HepG2 (cell line): ENCODE results near the gene ZFHX3. TPM values are rescaled to one million over a fixed set of nuclear protein-coding genes. Genes with fewer than 3 reads are reported as not detected.

Experiments used
- ATF7-NPFF ChIP-seq: sonication (generic); formaldehyde crosslinking; IDR thresholded peaks from 2 replicates; pipeline ENCODE4 v1.8.1; 2023; ENCODE audit warnings: mild to moderate bottlenecking, low read depth, missing genetic modification reagents, moderate library complexity
- BCL6 ChIP-seq: IDR thresholded peaks from 2 replicates; pipeline ENCODE4 v1.6.1; 2016; ENCODE audit warnings: missing genetic modification reagents, missing compliant biosample characterization
- ELF1 ChIP-seq: sonication (generic); formaldehyde crosslinking; IDR thresholded peaks from 2 replicates; pipeline ENCODE4 v1.4.0; 2020; ENCODE audit warnings: missing genetic modification reagents
- GATAD1 ChIP-seq: IDR thresholded peaks from 2 replicates; pipeline ENCODE4 v1.6.1; 2016; ENCODE audit warnings: missing genetic modification reagents, missing compliant biosample characterization
- HHEX ChIP-seq: IDR thresholded peaks from 2 replicates; pipeline ENCODE4 v1.6.1; 2016; ENCODE audit warnings: control low read depth
- HNRNPLL ChIP-seq: fragments of 200-400 bp; formaldehyde crosslinking; IDR thresholded peaks from 2 replicates; pipeline ENCODE4 v1.6.1; 2017; ENCODE audit warnings: mild to moderate bottlenecking, low read depth, low read length; ENCODE audit not compliant: poor library complexity, severe bottlenecking
- HOXA9 ChIP-seq: sonication (generic); formaldehyde crosslinking; IDR thresholded peaks from 2 replicates; pipeline ENCODE4 v1.8.1; 2022; ENCODE audit warnings: missing genetic modification reagents, mild to moderate bottlenecking, moderate library complexity, borderline replicate concordance
- JUNB ChIP-seq: sonication (generic); formaldehyde crosslinking; IDR thresholded peaks from 2 replicates; pipeline ENCODE4 v1.8.0; 2022; ENCODE audit warnings: missing genetic modification reagents, mild to moderate bottlenecking, borderline replicate concordance
- MED1 ChIP-seq: sonication (generic); formaldehyde crosslinking; IDR thresholded peaks from 2 replicates; pipeline ENCODE4 v1.4.0; 2020; ENCODE audit warnings: missing genetic modification reagents
- NCOR1 ChIP-seq: fragments of 200-600 bp; sonication (generic); IDR thresholded peaks from 2 replicates; pipeline ENCODE4 v1.7.0; 2017; ENCODE audit warnings: antibody characterized with exemption, low read length, borderline replicate concordance
- NKX3-1 ChIP-seq: sonication (generic); formaldehyde crosslinking; IDR thresholded peaks from 2 replicates; pipeline ENCODE4 v1.5.0; 2020; ENCODE audit warnings: missing genetic modification reagents
- RELA ChIP-seq: sonication (generic); formaldehyde crosslinking; IDR thresholded peaks from 2 replicates; pipeline ENCODE4 v1.4.0; 2020; ENCODE audit warnings: missing genetic modification reagents
- RFX5 ChIP-seq: IDR thresholded peaks from 2 replicates; pipeline ENCODE4 v1.6.1; 2011; ENCODE audit warnings: low read depth, low read length, improper control_type of control experiment
- SRSF9 ChIP-seq: fragments of 200-400 bp; formaldehyde crosslinking; IDR thresholded peaks from 2 replicates; pipeline ENCODE4 v1.6.1; 2018; ENCODE audit warnings: borderline replicate concordance, mild to moderate bottlenecking, low read depth, low read length; ENCODE audit not compliant: insufficient read depth, poor library complexity, severe bottlenecking
- TAF1 ChIP-seq: sonication (generic); formaldehyde crosslinking; IDR thresholded peaks from 2 replicates; pipeline ENCODE4 v1.4.0; 2020; ENCODE audit warnings: missing genetic modification reagents
- TARDBP ChIP-seq: sonication (generic); formaldehyde crosslinking; IDR thresholded peaks from 2 replicates; pipeline ENCODE4 v1.8.0; 2022; ENCODE audit warnings: mild to moderate bottlenecking, missing genetic modification reagents
- TBP ChIP-seq: sonication (generic); formaldehyde crosslinking; IDR thresholded peaks from 2 replicates; pipeline ENCODE4 v1.5.0; 2020; ENCODE audit warnings: missing genetic modification reagents
- TBX3 ChIP-seq: fragments of 450-650 bp; IDR thresholded peaks from 2 replicates; pipeline ENCODE4 v1.6.1; 2017; ENCODE audit warnings: antibody characterized with exemption, mild to moderate bottlenecking, inconsistent platforms, borderline replicate concordance
- U2AF1 ChIP-seq: fragments of 200-400 bp; formaldehyde crosslinking; optimal IDR thresholded peaks from 2 replicates; pipeline ENCODE3; 2017; ENCODE audit warnings: mild to moderate bottlenecking, low read depth, low read length
- ZBTB3 ChIP-seq: sonication (generic); formaldehyde crosslinking; IDR thresholded peaks from 2 replicates; pipeline ENCODE4 v1.4.0; 2020; ENCODE audit warnings: low read depth, mild to moderate bottlenecking, moderate library complexity, missing genetic modification reagents, borderline replicate concordance
- ZFP37 ChIP-seq: sonication (generic); formaldehyde crosslinking; IDR thresholded peaks from 2 replicates; pipeline ENCODE4 v1.4.0; 2020; ENCODE audit warnings: missing genetic modification reagents, borderline replicate concordance
- ZNF296 ChIP-seq: sonication (generic); formaldehyde crosslinking; conservative IDR thresholded peaks from 2 replicates; pipeline ENCODE4 v1.5.0; 2020; ENCODE audit warnings: mild to moderate bottlenecking, missing genetic modification reagents
- ZNF33B ChIP-seq: sonication (generic); formaldehyde crosslinking; IDR thresholded peaks from 2 replicates; pipeline ENCODE4 v1.5.1; 2020; ENCODE audit warnings: mild to moderate bottlenecking, missing genetic modification reagents
- ZNF678 ChIP-seq: sonication (generic); formaldehyde crosslinking; IDR thresholded peaks from 2 replicates; pipeline ENCODE4 v1.4.0; 2020; ENCODE audit warnings: mild to moderate bottlenecking, missing genetic modification reagents
- ZNF703 ChIP-seq: sonication (generic); formaldehyde crosslinking; IDR thresholded peaks from 2 replicates; pipeline ENCODE4 v1.5.1; 2020; ENCODE audit warnings: missing genetic modification reagents, mild to moderate bottlenecking, moderate library complexity, borderline replicate concordance
- polyA plus RNA-seq, 8 experiments: library from polyadenylated mRNA; depleted of rRNA in 3 of 8; stranded (reverse) in 7 of 8; unstranded in 1 of 8; fragments of >200 nt; fragmentation: Illumina TruSeq in 4 of 8; extraction: Trizol in 4 of 8; gene quantifications; 2 replicates each; pipeline versions ENCODE4 v1.2.1 to v1.2.3, GENCODE V29; 2011 to 2016; ENCODE audit warnings: low read depth in 4 of 8, missing spikeins in 1 of 8, mixed read lengths in 1 of 8; ENCODE audit not compliant: insufficient read depth in 1 of 8
- total RNA-seq, 5 experiments: library from RNA; depleted of rRNA; stranded (reverse); fragments of >200 nt; fragmentation: Illumina TruSeq; extraction: Trizol; gene quantifications; 2 replicates each; pipeline ENCODE4 v1.2.3, GENCODE V29; 2016; ENCODE audit warnings: low read depth in 1 of 5
- TF ChIP-seq, protein P1 (sequence below): sonication (generic); formaldehyde crosslinking; IDR thresholded peaks from 2 replicates; pipeline ENCODE4 v1.4.0; 2020; ENCODE audit warnings: missing genetic modification reagents, borderline replicate concordance
- TF ChIP-seq, protein P2 (sequence below): sonication (generic); formaldehyde crosslinking; IDR thresholded peaks from 2 replicates; pipeline ENCODE4 v1.5.0; 2020; ENCODE audit warnings: missing genetic modification reagents
- TF ChIP-seq, protein P3 (sequence below): sonication (generic); formaldehyde crosslinking; IDR thresholded peaks from 2 replicates; pipeline ENCODE4 v1.8.0; 2022; ENCODE audit warnings: mild to moderate bottlenecking, missing genetic modification reagents; ENCODE audit not compliant: insufficient replicate concordance

Gene ZFHX3
- total and polyA plus RNA-seq, 2 of the 13 experiments (the other 11 are each of a cell fraction or from before 2014, with no cell fraction given), result 5.0 to 6.0 TPM

DNA sequence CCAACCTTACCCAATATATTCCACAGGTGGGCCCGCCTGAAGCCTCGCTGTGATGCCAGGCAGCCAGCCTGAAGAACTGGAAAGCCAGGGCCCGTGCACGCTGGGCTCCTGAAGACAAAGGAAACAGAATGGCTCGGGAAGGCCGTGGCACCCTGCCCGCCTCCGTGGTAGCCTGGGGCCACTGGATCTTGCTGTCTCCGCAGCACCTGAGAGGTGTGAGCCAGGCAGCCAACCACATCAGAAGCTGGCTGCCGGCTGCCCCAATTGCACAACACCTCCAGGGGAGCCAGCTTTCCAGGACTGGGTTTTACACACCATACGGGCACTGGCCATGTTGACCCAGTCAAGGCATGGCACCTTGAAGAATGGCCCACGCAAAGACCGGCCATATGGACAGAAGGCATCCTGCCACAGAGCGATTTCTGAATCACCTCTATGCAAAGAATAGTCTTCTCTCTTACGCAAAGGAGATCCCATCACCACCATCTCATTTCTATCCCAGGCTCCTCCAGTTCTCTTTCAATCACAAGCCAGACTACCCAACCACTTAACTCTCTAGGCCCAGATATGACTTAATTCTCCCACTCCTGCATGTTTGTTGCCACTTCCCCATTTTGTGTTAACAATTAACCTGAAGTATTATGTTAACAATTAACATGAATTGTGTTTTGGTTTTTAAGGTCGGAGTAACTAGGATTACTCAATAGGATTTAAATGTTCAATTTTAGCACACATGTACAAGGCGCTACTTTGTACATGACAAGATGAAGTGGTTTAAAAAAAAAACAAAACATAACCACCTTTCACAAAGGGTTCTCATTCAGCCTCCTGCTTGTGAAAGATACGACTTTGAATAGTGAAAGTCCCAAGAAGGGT is 32.1 kb downstream of the ZFHX3 start (continued):
- TF ChIP-seq HHEX (CRISPR knock-in tag) (no peak), TBP (CRISPR knock-in tag) (no peak), TBX3 (peak; percentile 8; the same call in 1 of the 2 replicates), TARDBP (CRISPR knock-in tag) (no peak), BCL6 (peak; percentile 98), ZNF33B (CRISPR knock-in tag) (no peak), NCOR1 (peak; percentile 79; the same call in 1 of the 2 replicates), RELA (CRISPR knock-in tag) (no peak), SRSF9 (no peak), ZNF678 (CRISPR knock-in tag) (no peak), ZNF296 (CRISPR knock-in tag) (no peak), MED1 (no peak; the same call in 1 of the 2 replicates), TAF1 (CRISPR knock-in tag) (no peak), HNRNPLL (peak; percentile 26), ZNF703 (CRISPR knock-in tag) (no peak), ZBTB3 (CRISPR knock-in tag) (0 out of 2 replicates have a peak, but pooled peaks have one; percentile 31), RFX5 (no peak), ZFP37 (CRISPR knock-in tag) (no peak), HOXA9 (CRISPR knock-in tag) (no peak), U2AF1 (no peak), NKX3-1 (CRISPR knock-in tag) (no peak), ATF7-NPFF (CRISPR knock-in tag) (no peak), GATAD1 (CRISPR knock-in tag) (no peak), JUNB (CRISPR knock-in tag) (peak; percentile 50; the same call in 1 of the 2 replicates), ELF1 (CRISPR knock-in tag) (0 out of 2 replicates have a peak, but pooled peaks have one; percentile 12)
- TF ChIP-seq, protein P1, sequence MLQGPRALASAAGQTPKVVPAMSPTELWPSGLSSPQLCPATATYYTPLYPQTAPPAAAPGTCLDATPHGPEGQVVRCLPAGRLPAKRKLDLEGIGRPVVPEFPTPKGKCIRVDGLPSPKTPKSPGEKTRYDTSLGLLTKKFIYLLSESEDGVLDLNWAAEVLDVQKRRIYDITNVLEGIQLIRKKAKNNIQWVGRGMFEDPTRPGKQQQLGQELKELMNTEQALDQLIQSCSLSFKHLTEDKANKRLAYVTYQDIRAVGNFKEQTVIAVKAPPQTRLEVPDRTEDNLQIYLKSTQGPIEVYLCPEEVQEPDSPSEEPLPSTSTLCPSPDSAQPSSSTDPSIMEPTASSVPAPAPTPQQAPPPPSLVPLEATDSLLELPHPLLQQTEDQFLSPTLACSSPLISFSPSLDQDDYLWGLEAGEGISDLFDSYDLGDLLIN (CRISPR knock-in tag), result no peak
- TF ChIP-seq, protein P2, sequence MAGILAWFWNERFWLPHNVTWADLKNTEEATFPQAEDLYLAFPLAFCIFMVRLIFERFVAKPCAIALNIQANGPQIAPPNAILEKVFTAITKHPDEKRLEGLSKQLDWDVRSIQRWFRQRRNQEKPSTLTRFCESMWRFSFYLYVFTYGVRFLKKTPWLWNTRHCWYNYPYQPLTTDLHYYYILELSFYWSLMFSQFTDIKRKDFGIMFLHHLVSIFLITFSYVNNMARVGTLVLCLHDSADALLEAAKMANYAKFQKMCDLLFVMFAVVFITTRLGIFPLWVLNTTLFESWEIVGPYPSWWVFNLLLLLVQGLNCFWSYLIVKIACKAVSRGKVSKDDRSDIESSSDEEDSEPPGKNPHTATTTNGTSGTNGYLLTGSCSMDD (CRISPR knock-in tag), result no peak
- TF ChIP-seq, protein P3, sequence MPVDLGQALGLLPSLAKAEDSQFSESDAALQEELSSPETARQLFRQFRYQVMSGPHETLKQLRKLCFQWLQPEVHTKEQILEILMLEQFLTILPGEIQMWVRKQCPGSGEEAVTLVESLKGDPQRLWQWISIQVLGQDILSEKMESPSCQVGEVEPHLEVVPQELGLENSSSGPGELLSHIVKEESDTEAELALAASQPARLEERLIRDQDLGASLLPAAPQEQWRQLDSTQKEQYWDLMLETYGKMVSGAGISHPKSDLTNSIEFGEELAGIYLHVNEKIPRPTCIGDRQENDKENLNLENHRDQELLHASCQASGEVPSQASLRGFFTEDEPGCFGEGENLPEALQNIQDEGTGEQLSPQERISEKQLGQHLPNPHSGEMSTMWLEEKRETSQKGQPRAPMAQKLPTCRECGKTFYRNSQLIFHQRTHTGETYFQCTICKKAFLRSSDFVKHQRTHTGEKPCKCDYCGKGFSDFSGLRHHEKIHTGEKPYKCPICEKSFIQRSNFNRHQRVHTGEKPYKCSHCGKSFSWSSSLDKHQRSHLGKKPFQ, result no peak
